HG02885 (cell line): Measurements from ENCODE around the gene MDM2.
"Not testable (repeated sequence)": the region's sequence is repeated elsewhere in the genome, so short reads cannot be mapped to it uniquely, and the experiment has no call there.

Experiments
- ATAC-seq: cut with Tn5 transposase; IDR thresholded peaks from one replicate; pipeline ENCODE4 v1.9.1; 2021; ENCODE audit warnings: mild to moderate bottlenecking; ENCODE audit not compliant: unreplicated experiment, poor library complexity

MDM2 gene

GRCh38 chr12:68824131-68824530 lies 16.2 kb downstream of the MDM2 start:
- ATAC-seq, result no peak

DNA sequence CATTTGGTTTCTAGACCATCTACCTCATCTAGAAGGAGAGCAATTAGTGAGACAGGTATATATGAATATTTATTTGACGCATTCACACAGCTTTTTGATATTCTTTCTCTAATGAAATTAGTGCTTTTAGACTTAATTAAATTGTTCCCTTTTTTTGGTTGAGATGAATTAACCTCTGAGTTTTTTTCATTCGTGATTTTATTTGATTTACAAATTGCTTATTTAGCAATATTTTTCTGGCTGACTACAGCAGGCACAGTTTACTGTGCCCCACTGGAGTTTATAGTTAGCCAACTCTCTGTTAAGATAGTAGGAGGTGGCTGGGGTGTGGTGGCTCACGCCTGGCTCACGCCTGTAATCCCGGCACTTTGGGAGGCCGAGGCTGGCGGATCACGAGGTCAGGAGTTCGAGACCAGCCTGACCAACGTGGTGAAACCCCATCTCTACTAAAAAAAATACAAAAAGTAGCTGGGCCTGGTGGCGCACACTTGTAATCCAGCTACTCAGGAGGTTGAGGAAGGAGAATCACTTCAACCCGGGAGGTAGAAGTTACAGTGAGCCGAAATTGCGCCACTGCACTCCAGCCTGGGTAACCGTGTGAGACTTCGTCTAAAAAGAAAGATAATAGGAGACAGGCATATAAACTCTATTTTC lies 16.7 kb downstream of the MDM2 start:
- no peak for ATAC-seq

DNA sequence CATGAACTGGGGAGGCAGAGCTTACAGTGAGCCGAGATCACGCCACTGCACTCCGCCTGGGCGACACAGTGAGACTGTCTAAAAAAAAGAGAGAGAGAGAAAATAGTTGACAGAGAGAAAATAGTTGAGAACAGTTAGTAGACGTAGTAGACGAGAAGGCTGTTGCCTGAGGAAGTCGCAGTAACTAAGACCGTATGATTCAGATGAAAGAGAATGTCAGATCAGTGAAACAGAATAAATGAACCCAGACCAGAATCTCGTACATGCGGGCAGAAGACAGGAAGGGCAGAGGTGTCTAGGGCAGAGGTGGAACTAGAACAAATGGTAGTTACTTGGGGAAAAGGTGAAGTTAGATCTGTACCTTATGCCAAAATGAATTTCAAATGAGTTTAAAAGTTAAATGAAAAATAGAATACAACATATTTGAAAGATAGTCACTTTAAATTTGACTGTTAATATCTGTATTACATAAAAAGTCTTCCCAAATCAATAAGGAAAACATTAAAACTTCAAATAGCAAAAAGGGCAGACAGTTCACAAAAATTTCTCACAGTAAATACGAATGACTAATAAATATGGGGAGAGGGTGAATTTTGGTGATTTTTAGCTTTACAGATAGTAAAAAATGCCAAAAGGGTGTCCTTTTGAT lies 17.7 kb downstream of the MDM2 start:
- no peak for ATAC-seq

GRCh38 chr12:68827895-68828671 lies 20.1 kb downstream of the MDM2 start:
- no peak for ATAC-seq

GRCh38 chr12:68828672-68829068 lies 20.7 kb downstream of the MDM2 start:
- no peak for ATAC-seq

DNA sequence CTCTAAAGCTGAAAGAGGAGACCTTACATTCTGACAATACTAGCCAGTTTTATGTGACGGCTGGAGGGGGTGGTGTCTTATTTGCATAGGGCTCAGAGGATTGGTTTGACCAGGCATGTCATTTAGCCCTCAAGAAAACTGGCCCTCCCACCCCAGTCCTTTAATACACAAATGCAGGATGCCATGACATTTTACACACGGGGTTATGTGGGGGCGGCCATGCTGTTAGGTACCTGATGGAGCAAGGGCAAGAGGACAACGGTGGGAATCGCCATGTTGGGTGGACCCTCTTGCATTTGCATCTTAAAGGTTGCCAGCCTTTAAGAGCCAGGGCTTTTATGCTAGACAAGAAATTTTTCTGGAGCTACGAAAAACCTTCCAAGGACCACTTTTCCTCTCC lies 23.3 kb downstream of the MDM2 start:
- no peak for ATAC-seq

- no peak for ATAC-seq
These were observed 23.9 kb downstream of the MDM2 start for GRCh38 chr12:68831751-68832503.

DNA sequence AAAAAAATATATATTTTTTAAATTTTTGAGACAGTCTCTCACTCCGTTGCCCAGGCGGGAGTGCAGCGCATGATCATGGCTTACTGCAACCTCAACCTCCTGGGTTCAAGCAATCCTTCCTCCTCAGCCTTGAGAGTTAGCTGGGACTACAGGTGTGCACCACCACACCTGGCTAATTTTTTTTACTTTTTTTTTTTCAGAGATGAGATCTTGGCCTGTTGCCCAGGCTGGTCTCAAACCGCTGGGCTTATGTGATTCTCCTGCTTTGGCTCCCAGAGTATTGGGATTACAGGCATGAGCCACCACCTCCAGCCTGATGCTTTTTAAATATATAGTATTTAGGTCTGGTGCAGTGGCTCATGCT lies 24.5 kb downstream of the MDM2 start:
- ATAC-seq, result no peak

DNA sequence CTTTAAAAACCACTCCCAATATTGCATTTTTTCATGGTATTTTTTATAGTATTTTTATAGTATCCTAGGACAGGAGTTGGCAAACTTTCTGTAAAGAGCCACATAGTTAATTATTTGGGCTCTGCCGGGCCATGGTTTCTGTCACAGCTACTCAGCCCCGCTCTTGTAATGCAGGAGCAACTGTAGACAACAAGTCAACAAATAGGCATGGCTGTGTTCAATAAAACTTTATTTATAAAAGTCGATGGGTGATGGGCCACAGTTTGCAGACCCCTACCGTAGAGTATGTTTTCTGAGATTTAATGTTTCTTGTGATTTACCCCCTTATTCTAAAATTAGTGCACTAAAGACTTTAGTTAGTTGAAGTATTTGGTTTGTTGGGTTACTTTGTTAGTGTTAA lies 25.5 kb downstream of the MDM2 start:
- ATAC-seq, result no peak

GRCh38 chr12:68835333-68835908 lies 27.4 kb downstream of the MDM2 start:
- no peak for ATAC-seq

GRCh38 chr12:68837215-68837614 lies 29.2 kb downstream of the MDM2 start:
- no peak for ATAC-seq

DNA sequence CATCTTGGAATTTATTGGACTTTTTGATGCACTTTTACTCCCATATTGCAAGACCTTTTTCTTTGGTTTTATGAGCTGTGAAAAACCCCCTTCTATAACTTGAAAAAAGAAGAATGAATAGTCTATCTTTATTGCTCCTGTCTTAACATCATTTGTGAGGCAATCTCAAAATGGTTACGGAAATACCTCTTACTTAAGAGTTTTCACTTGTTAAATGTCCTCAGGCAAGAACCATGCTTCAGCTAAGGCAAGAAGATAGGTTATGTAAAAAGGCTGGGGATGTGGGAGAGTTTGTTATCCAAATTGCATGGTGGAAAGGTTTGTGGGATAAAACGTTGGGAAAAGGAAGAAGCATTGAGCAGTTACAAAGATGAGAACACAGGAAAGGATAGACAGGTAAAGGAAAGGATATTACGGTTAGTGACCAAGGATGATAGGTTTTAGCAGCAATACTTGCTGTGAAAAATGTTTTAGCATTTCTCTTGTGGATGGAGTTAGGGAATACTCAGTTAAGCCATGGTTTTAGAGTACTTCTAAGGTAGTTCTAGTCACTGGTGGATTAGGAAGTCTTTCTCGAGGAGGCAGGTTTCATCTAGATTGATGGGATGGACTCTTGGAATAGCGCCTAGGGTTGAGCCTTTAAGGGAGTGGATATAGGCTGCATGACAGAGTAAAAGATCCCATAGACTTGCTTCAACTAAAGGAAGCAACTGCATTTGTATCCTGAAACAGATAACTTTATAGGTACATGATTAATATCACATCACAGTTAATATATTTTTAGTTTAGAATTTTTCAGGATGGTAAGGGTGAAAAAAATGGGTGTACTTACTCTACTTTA lies 30.3 kb downstream of the MDM2 start:
- no peak for ATAC-seq

- ATAC-seq, result no peak
These were observed 31.5 kb downstream of the MDM2 start for GRCh38 chr12:68839183-68840147.

DNA sequence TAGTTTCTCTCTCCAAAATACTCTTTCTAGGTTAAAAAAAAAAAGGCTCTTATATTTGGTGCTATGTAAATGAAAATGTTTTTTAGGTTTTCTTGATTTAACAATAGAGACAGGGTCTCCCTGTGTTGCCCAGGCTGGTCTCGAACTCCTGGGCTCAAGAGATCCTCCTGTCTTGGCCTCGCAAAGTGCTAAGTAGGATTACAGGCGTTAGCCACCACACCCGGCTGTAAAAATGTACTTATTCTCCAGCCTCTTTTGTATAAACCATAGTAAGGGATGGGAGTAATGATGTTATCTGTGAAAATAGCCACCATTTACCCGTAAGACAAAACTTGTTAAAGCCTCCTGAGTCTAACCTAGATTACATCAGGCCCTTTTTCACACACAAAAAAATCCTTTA lies 33.2 kb downstream of the MDM2 start:
- ATAC-seq, result not testable (repeated sequence)

DNA sequence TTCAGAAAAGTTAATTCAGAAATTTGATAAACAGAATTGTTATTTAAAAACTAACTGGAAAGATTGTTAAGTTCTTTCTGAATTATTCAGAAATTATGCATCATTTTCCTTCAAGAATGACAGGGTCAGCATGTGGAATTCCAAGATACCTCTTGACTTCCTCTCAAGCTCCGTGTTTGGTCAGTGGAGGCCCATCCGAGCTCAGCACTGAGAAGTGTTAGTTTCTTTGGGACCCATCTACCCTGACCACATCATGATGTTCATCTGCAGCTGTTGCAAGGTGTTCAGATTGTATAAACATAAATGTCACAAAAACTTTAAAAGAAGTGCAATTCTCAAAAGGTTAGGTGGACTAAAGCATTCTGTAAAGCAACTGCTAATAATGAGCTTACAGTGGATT lies 33.7 kb downstream of the MDM2 start:
- no peak for ATAC-seq

DNA sequence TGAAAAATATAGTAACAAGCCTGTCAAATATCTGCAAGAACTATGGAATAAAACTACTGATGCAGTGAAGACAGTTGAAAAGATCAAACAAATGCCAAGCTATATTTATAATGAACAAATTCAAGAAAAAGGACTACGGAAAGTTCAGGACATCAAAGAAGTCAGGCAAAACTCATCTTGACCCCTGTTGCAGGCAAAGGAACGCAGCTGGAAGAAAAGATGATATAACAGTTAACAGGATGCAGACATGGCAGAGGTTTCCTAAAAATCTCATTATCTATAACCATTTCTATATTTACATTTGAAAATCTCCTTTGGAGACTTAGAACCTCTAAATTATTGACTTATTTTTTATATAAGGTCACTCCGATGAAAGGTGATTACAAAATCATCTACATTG lies 34.1 kb downstream of the MDM2 start:
- no peak for ATAC-seq

- no peak for ATAC-seq
These were observed 35.0 kb downstream of the MDM2 start for GRCh38 chr12:68842784-68843567.

DNA sequence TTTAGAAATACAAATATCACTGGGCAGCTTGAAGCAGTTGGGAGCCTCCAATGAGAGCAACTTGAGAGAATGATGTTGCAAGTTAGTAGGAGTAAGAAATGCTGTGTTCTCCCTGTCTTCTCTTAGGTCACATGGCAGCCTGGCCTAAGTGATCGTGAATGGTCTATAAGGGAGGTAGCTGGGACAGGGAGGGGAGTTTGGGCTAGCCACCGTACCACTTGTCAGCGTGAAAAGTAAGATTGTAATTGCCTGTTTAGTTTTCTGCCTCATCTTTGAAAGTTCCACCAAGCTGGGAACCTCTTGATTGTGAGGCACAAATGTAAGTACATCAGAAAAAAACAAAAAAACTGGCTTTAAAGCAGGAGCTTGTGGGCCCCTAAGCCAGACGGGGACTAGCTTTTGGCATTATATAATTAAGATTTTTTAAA lies 36.4 kb downstream of the MDM2 start:
- ATAC-seq, result no peak
